Body of pancreas (tissue), 4 donors: ENCODE results near the gene NANOS2. TPM values are rescaled to one million over a fixed set of nuclear protein-coding genes. Genes with fewer than 3 reads are reported as not detected.

ENCODE experiments used
- ATAC-seq: fragments of 150-250 bp; one replicate; pipeline ENCODE4 v1.9.1; 2016
- DNase-seq, 4 donors: peaks; one replicate each; pipeline ENCODE4 v3.0.0-alpha.2; 2019
- H3K27ac ChIP-seq, 4 donors: fragments of 200-600 bp; sonication (generic); 1 replicate in 3 of 4; 2 replicates in 1 of 4; pipeline versions ENCODE4 v1.5.1 to v1.6.1; 2016 to 2019; ENCODE audit warnings: mild to moderate bottlenecking in 1 of 4, mixed read lengths in 1 of 4, moderate library complexity in 1 of 4
- H3K27me3 ChIP-seq, 2 donors: fragments of 200-600 bp; sonication (generic); one replicate each; pipeline ENCODE4 v1.6.0; 2016; ENCODE audit warnings: mild to moderate bottlenecking in 1 of 2
- H3K36me3 ChIP-seq, 2 donors: fragments of 200-600 bp; sonication (generic); replicated peaks in 1 of 2; 2 replicates each; pipeline ENCODE4 v1.5.1; 2016; ENCODE audit warnings: low read depth in 2 of 2; ENCODE audit not compliant: insufficient read depth in 1 of 2
- H3K4me1 ChIP-seq: fragments of 200-600 bp; sonication (generic); one replicate; pipeline ENCODE4 v1.6.0; 2016
- H3K4me3 ChIP-seq, 2 donors: fragments of 200-600 bp; sonication (generic); 1 replicate in 1 of 2; 2 replicates in 1 of 2; pipeline ENCODE4 v1.5.1; 2016 to 2019
- H3K9me3 ChIP-seq, 3 donors: fragments of 200-600 bp; sonication (generic); 1 replicate in 2 of 3; 2 replicates in 1 of 3; pipeline ENCODE4 v1.5.1; 2016
- POLR2A ChIP-seq, 3 donors: fragments of 450-650 bp; IDR thresholded peaks; one replicate each; pipeline ENCODE4 v1.6.1; 2016; ENCODE audit warnings: antibody characterized with exemption in 3 of 3, mild to moderate bottlenecking in 2 of 3
- WGBS, 2 donors: methylation state at CpG; one replicate each; pipeline ENCODE4 v1.1.5; 2017; 5-methylcytosine and 5-hydroxymethylcytosine counted together
- intact Hi-C: fragments of 100-400 bp; cut with DNase I; formaldehyde crosslinking; loops from one replicate; pipeline ENCODE4 v1.15.1; 2023
- total RNA-seq, 2 donors: library from RNA; depleted of rRNA; stranded (reverse); fragments of >200 nt; gene quantifications; one replicate each; pipeline ENCODE4 v1.1.0, GENCODE V29; 2016
- TF ChIP-seq, protein P1 (sequence below), 7 experiments: fragments of 450-650 bp in 4 of 7; fragments of 200-600 bp in 3 of 7; sonication (generic) in 3 of 7; IDR thresholded peaks; one replicate each; pipeline ENCODE4 v1.5.1; 2016 to 2019; ENCODE audit warnings: antibody characterized with exemption in 7 of 7

The NANOS2 gene
- total RNA-seq, 2 donors from 2014 or later: not detected

DNA sequence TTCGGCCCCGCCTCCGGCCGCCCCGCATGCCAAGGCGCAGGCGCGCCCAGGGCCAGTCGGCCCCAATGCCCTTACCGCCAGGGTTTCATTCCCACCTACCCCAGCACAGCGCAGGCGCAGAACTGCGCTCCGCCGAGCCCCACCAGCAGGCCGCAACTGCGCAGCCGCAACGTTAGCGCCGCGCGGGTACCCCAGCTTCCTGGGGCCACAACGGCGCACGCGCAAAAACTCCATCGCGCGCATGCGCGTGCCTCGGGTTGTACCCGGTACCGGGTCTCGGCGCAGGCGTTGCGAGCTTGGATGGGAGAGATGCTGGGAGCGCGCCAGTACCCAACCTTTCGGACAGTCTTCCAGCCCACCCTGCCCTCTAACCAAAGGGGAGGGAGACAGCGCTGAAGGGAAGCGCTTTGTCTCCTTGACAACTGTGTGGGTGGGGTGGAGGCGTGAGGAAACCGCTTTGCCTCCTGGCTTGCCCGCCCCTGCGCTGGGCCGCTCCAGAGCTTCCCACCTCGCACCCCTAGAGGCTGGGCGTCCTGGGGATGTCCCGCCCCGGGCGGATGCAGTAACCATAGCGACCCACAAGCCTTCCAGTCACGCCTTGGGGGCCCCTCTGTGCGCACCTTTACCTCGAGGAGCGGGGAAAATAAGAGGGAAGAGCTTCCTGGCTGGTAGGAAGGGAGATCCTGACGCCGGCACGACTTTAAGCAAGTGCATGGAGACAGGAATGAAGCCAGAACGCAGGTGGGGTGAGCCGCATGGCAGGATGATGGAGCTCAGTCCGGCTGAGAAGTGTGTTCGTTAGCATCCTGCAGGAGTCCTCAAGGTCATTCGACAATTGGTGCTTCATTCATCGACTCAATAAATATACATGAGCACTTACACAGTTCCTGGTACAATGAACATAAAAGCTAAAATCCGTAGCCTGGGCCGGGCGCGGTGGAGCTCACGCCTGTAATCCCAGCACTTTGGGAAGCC is 11.6 kb downstream of the NANOS2 start:
- Histone ChIP-seq H3K9me3 (no peaks in the 10 kb centered on the region), H3K36me3 (peaks cover 0 to 4% of the 10 kb centered on the region in 2 donors), H3K27me3 (no peaks in the 10 kb centered on the region), H3K27ac (peak overlapping the region; percentile 17 to 76 (median 58)), H3K4me3 (peak overlapping the region in 1 of 2 donors; percentile 32), H3K4me1 (peaks cover 30% of the 10 kb centered on the region)
- DNase-seq (peak; percentile 98 to 99 (median 98)), ATAC-seq (peak; percentile 96)
- WGBS, 2 donors: 2 to 8% methylated on average over 24 to 68 of the region's 73 CpGs
- intact Hi-C loops: no loop called here
- TF ChIP-seq, protein P1, sequence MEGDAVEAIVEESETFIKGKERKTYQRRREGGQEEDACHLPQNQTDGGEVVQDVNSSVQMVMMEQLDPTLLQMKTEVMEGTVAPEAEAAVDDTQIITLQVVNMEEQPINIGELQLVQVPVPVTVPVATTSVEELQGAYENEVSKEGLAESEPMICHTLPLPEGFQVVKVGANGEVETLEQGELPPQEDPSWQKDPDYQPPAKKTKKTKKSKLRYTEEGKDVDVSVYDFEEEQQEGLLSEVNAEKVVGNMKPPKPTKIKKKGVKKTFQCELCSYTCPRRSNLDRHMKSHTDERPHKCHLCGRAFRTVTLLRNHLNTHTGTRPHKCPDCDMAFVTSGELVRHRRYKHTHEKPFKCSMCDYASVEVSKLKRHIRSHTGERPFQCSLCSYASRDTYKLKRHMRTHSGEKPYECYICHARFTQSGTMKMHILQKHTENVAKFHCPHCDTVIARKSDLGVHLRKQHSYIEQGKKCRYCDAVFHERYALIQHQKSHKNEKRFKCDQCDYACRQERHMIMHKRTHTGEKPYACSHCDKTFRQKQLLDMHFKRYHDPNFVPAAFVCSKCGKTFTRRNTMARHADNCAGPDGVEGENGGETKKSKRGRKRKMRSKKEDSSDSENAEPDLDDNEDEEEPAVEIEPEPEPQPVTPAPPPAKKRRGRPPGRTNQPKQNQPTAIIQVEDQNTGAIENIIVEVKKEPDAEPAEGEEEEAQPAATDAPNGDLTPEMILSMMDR (IDR thresholded peaks at IDR 0.05): peak in 3 of 7 experiments; percentile 5 to 30 (median 26)
- peak; percentile 3 to 77 (median 73) for TF ChIP-seq POLR2A (IDR thresholded peaks at IDR 0.05)

DNA sequence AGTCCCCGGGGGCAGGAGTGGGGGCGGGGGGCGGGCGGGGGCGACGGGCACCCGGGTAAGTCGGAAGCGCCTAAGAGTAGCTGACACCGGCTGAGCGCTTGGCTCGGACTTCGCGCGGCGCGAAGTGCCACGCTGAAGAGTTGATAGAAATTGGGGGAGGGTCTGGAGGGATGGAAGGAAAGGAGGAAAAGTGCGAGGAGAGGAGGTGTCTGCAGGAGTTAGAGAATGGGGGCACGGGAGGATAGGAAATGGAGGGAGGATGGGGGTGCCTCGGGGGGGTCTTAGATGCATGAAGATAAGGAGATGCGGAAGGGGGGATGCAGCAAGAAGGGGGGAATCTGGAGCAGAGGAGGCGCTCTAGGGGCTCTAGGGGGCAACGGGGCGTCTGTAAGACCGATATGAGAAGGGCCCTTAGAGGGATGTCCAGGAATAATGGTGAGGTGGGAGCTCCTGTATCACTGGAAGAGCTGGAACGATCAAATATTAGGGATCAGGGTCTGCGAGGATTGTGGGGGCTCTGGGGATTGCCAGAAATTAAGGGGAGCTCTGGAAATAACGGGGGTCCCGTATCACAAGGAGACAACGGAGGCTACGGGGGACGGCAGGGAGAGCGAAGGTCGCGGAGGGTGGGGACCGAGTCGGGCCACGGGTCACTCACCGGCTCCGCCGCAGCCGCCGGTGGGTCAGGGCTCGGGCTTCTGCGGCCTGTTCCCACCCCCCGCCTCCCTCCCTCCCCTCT is 12.5 kb downstream of the NANOS2 start, which contains the start of gene MYPOP:
Gene MYPOP (minus strand): TSS at position 702 of the 739 bp plus-strand sequence. CDS start 840 bp downstream, outside the sequence.
- TF ChIP-seq POLR2A (IDR thresholded peaks at IDR 0.05): peak; percentile 23 to 60 (median 46)
- TF ChIP-seq, protein P1 (IDR thresholded peaks at IDR 0.05): no peak
- Histone ChIP-seq H3K27me3 (no peaks in the 10 kb centered on the region), H3K9me3 (no peaks in the 10 kb centered on the region), H3K36me3 (peaks cover 0 to 4% of the 10 kb centered on the region in 2 donors), H3K4me3 (peak within 1 kb of the TSS; percentile 32 to 50), H3K4me1 (peaks cover 30% of the 10 kb centered on the region), H3K27ac (peak within 1 kb of the TSS; percentile 17 to 76 (median 62))
- ATAC-seq (no peak), DNase-seq (no peak)
- WGBS, 2 donors: 0 to 1% methylated on average over 29 to 41 of the region's 47 CpGs
- intact Hi-C loops: no loop called here

DNA sequence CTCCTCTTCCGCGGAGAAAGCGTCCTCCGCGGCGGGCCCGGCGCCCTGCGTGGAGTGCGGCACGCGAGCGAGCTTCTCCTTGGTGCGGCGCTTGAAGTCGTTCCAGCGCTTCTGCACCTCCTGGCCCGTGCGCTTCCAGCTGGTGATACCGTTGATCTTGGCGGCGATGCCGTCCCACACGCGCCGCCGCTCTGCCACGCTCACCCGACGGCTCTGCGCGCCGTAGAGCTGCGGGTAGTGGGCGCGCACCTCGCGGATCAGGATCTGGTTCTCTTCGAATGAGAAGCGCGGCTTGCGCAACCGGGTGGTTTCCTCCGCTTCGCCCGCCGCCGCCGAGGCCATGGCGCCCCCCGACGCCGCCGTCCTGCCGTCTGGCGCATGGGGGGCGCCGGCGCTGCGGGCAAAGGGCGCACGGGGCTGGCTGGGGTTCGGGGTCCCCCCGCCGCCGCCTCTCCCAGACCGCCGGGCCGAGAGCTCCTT is 13.1 kb downstream of the NANOS2 start:
- peak; percentile 41 to 64 (median 56) for DNase-seq
- H3K27me3 ChIP-seq: no peaks in the 10 kb centered on the region
- peaks cover 0 to 4% of the 10 kb centered on the region in 2 donors for H3K36me3 ChIP-seq
- intact Hi-C loops: no loop called here
- H3K27ac ChIP-seq: peak overlapping the region in 3 of 4 donors; percentile 15 to 76 (median 59)
- 5 to 30% methylated on average over 2 to 67 of the region's 69 CpGs for WGBS, 2 donors
- H3K4me1 ChIP-seq: peaks cover 30% of the 10 kb centered on the region
- TF ChIP-seq, protein P1 (IDR thresholded peaks at IDR 0.05): no peak
- no peak for TF ChIP-seq POLR2A (IDR thresholded peaks at IDR 0.05)
- no peak for ATAC-seq
- H3K4me3 ChIP-seq: peak overlapping the region; percentile 32 to 50
- no peaks in the 10 kb centered on the region for H3K9me3 ChIP-seq

DNA sequence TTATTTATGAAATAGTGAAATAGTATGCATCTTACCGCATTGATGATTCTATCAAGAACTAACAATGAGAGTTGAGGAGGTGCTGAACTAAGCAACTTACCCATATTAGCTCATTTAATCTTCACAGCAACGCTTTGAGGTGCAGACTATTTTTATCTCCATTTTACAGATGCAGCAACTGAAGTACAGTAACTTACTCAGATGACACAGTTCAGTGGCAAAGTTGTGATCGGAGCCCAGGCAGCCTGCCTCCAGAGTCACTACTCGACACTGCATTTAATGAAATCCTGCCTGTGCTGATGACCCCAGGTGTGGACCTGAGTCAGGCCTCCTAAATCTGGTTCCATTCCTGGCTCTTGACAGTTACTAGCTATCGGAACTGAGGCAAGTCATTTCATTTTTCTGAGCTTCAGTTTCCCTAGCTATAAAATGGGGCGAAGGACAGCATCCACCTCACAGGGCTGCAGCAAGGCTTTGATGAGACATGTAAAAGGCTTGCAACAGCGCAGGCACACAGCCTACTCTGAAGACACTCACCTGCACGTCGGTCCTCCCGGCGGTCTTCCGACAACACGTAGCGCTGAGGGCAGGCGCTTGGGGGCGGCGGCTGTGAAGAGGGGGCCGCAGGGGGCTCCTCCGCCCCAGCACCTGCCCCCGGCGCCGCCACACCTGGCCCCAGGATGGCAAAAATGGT is 13.7 kb downstream of the NANOS2 start:
- Histone ChIP-seq H3K4me3 (no peak overlapping the region), H3K27ac (peak overlapping the region in 3 of 4 donors; percentile 15 to 76 (median 59)), H3K9me3 (no peaks in the 10 kb centered on the region), H3K27me3 (no peaks in the 10 kb centered on the region), H3K36me3 (peaks cover 0 to 4% of the 10 kb centered on the region in 2 donors), H3K4me1 (peaks cover 30% of the 10 kb centered on the region)
- DNase-seq (no peak), ATAC-seq (no peak)
- intact Hi-C loops: no loop called here
- 49 to 65% methylated on average over 18 to 22 of the region's 22 CpGs for WGBS, 2 donors
- TF ChIP-seq, protein P1 (IDR thresholded peaks at IDR 0.05): no peak
- TF ChIP-seq POLR2A (IDR thresholded peaks at IDR 0.05): no peak
